Measurements from ENCODE around the gene EFCAB12.

GRCh38 chr3:129375099-129375498 is 53.3 kb downstream of the EFCAB12 start:
- no peak for TF ChIP-seq CTCF (conservative IDR thresholded peaks at IDR 0.05; ENCODE audit: low read depth, low read length)
- TF ChIP-seq EZH2 (IDR thresholded peaks at IDR 0.05; ENCODE audit: borderline replicate concordance, low read depth, low read length, poor library complexity, severe bottlenecking), result no peak

Measured in A673 (cell line).